HG02678 (cell line): ENCODE results near the gene WDCP.

Experiments
- ATAC-seq: cut with Tn5 transposase; IDR thresholded peaks from one replicate; pipeline ENCODE4 v1.9.1; 2021; ENCODE audit warnings: mild to moderate bottlenecking, moderate library complexity; ENCODE audit not compliant: unreplicated experiment

The WDCP gene

DNA sequence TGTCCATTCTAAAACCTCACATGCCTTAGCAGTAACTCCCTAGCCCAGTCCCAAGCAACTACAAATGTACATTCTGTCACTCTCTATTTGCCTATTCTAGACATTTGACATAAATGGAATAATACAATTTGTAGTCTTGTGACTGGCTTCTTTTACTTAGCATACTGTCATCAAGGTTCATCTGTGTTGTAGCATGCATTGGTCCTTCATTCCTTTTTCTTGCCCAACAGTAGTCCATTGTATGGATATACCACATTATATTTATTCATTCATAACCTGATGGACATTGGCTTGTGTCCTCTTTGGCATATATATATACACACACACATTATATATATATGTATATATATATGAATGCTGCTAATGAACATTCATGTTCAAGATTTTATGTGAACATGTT lies 39.5 kb downstream of the WDCP start:
- ATAC-seq, result no peak

DNA sequence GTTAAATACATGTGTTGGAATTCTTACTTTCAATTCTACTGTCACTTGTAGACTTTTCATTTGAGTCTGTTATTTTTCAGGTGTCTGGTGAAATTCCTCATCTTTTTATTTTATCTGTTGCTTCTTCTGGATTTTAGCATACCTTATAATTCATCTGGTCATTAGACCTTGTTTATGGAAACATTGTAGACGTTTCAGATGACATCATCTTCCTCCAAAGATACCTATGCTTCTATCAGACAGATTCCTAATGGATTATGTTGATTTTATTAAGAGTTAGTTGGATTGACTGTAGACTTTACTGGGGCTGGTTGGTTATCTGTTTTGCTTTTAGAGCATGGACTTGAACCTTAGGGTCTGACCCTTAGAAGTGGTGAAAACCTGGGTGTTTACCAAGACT lies 52.6 kb downstream of the WDCP start:
- no peak for ATAC-seq

DNA sequence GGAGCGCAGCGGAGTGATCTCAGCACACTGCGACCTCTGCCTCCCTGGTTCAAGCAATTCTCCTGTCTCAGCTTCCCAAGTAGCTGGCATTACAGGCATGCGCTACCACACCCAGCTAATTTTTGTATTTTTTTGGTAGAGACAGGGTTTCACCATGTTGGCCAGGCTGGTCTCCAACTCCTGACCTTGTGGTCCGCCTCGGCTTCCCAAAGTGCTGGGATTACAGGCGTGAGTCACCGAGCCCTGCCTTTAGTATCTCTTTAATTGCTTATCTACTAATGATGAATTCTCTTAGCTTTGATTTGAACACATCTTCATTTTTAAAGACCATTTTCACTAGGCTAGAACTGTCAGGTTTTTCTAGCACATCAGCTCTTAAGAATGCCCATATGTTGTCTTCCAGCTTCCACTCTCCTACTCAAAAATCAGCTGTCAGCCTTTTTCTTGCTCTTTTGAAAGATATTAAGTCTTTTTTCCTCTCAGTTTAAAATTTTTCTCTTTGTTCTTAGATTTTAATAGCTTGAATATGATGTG lies 53.4 kb downstream of the WDCP start:
- ATAC-seq, result no peak

DNA sequence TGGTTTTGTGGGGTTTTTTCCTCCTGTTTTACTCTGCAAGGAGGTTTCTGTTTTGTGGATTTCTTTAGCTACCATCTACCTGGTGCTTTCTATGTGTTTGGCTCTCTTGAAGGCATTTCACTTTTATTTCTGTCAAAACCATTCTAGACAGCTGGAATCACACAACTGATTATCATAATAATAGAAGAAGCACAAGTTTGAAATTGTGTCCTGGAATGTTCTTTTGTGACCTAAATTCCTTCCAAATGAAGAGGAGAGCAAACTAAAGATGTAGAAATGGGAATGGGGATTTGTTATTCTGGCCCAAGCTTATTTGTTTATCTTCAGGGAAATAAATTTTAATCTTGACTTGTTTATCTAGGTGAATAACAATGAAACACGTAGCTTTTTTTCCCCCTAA lies 54.3 kb downstream of the WDCP start:
- ATAC-seq, result no peak

DNA sequence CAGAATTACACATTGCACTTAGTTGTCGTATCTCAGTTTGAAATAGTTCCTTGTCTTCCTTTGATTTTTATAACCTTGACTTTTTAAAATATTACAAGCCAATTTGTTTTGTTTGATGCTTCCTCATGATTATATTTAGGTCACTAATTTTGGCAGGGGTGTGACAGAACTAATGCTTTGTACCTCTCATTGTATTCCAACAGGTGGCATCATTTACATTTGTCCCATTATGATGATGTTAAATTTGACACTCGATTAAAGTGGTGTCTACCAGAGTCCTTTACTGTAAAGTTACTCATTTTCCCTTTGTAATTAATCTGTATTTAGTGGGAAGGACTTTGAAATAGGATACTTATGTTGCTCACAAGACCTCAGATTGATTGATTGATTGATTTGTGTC lies 58.8 kb downstream of the WDCP start:
- no peak for ATAC-seq
